ENCODE data around the gene EXPH5.

EXPH5 gene

GRCh38 chr11:108466405-108466804 lies 127.2 kb downstream of the EXPH5 start:
- no peak for DNase-seq (ENCODE audit: low read depth)
